Endodermal cell (in vitro differentiated cells): Measurements from ENCODE around the gene PPP1R26. TPM values are rescaled to one million over a fixed set of nuclear protein-coding genes. Genes with fewer than 3 reads are reported as not detected.
A peak's percentile ranks its signal among the peaks of the same experiment; 100 is the strongest.
"Not testable (repeated sequence)": the region's sequence is repeated elsewhere in the genome, so short reads cannot be mapped to it uniquely, and the experiment has no call there.

Experiments used
- DNase-seq: peaks from one replicate; pipeline ENCODE4 v3.0.0-alpha.2; 2017
- H3K27ac ChIP-seq: 2 replicates; pipeline ENCODE4 v1.5.1; 2013; ENCODE audit warnings: mild to moderate bottlenecking, low read depth, low read length, moderate library complexity
- H3K27me3 ChIP-seq: 2 replicates; pipeline ENCODE4 v1.6.1; 2013; ENCODE audit warnings: mild to moderate bottlenecking, low read length, moderate library complexity; ENCODE audit not compliant: insufficient read depth, control insufficient read depth, poor library complexity, severe bottlenecking
- H3K36me3 ChIP-seq: 2 replicates; pipeline ENCODE4 v1.7.0; 2013; ENCODE audit warnings: mild to moderate bottlenecking, low read length, moderate library complexity; ENCODE audit not compliant: control insufficient read depth, insufficient read depth
- H3K4me1 ChIP-seq: one replicate; pipeline ENCODE4 v1.7.0; 2013; ENCODE audit warnings: low read length; ENCODE audit not compliant: control insufficient read depth, insufficient read depth
- H3K4me3 ChIP-seq: 2 replicates; pipeline ENCODE4 v1.5.1; 2013; ENCODE audit warnings: mild to moderate bottlenecking, low read length, moderate library complexity
- H3K9ac ChIP-seq: 2 replicates; pipeline ENCODE4 v1.6.1; 2013; ENCODE audit warnings: mild to moderate bottlenecking, low read length, moderate library complexity; ENCODE audit not compliant: poor library complexity, severe bottlenecking; ENCODE audit errors: extremely low read depth
- H3K9me3 ChIP-seq: 2 replicates; pipeline ENCODE4 v1.6.1; 2013; ENCODE audit warnings: mild to moderate bottlenecking, low read length, moderate library complexity; ENCODE audit not compliant: control insufficient read depth
- H3K27ac Mint-ChIP-seq: 2 replicates; pipeline ENCODE4 v1.8.0; 2020; ENCODE audit warnings: mixed read lengths
- H3K27me3 Mint-ChIP-seq: 2 replicates; pipeline ENCODE4 v1.8.0; 2021; ENCODE audit warnings: mild to moderate bottlenecking, mixed read lengths; ENCODE audit not compliant: insufficient read depth
- H3K36me3 Mint-ChIP-seq: 2 replicates; pipeline ENCODE4 v1.8.0; 2020; ENCODE audit warnings: low read depth, mixed read lengths
- H3K4me1 Mint-ChIP-seq: 2 replicates; pipeline ENCODE4 v1.8.0; 2020; ENCODE audit warnings: mixed read lengths
- H3K4me3 Mint-ChIP-seq: 2 replicates; pipeline ENCODE4 v1.8.0; 2020; ENCODE audit warnings: mild to moderate bottlenecking, moderate library complexity, mixed read lengths
- H3K9me3 Mint-ChIP-seq: 2 replicates; pipeline ENCODE4 v1.8.0; 2020; ENCODE audit warnings: mild to moderate bottlenecking, mixed read lengths
- CTCF ChIP-seq: fragments of 200-600 bp; sonication (generic); conservative IDR thresholded peaks from 2 replicates; pipeline ENCODE4 v1.5.0; 2021; ENCODE audit warnings: antibody characterized with exemption, mild to moderate bottlenecking
- WGBS, 2 experiments: methylation state at CpG; one replicate each; pipeline versions ENCODE4 v1.1.5 to v1.1.7; 2013; ENCODE audit warnings: missing lambda C conversion rate in 2 of 2, mixed read lengths in 1 of 2; ENCODE audit not compliant: insufficient coverage in 1 of 2, insufficient read length in 1 of 2; 5-methylcytosine and 5-hydroxymethylcytosine counted together
- total RNA-seq, 2 donors: library from RNA; stranded (reverse); fragmentation: NEBNext Ultra II Directional in 1 of 2; extraction: Animal tissue kit (Norgen Biotek cat#: 25700) in 1 of 2; gene quantifications; 2 replicates in 1 of 2; 3 replicates in 1 of 2; pipeline ENCODE4 v1.2.1, GENCODE V29; 2021

PPP1R26 gene
- total RNA-seq, 2 donors from 2014 or later, result 43.2 to 54.5 TPM

GRCh38 chr9:135526730-135527571, 47.4 kb downstream of the PPP1R26 start:
- 84 to 89% methylated on average over 17 to 30 of the region's 30 CpGs for WGBS, 2 experiments
- H3K4me3 Mint-ChIP-seq, result no peak overlapping the region
- no peak overlapping the region for H3K9ac ChIP-seq

GRCh38 chr9:135528842-135529435, 49.4 kb downstream of the PPP1R26 start:
- H3K27me3 ChIP-seq, H3K9ac ChIP-seq, H3K4me1 Mint-ChIP-seq, H3K4me1 ChIP-seq, H3K4me3 ChIP-seq, H3K9me3 Mint-ChIP-seq, H3K4me3 Mint-ChIP-seq, H3K27me3 Mint-ChIP-seq, H3K36me3 ChIP-seq, H3K27ac Mint-ChIP-seq, H3K9me3 ChIP-seq, H3K36me3 Mint-ChIP-seq, H3K27ac ChIP-seq, DNase-seq: not testable (repeated sequence)
- 90 to 95% methylated on average over 7 to 10 of the region's 10 CpGs for whole genome bisulfite sequencing, 2 experiments

More at GRCh38 chr9:135526730-135527571, 47.4 kb downstream of the PPP1R26 start:
- Histone ChIP-seq H3K4me1 (no peaks in the 10 kb centered on the region), H3K27ac (no peak overlapping the region), H3K9me3 (no peaks in the 10 kb centered on the region), H3K27me3 (no peaks in the 10 kb centered on the region), H3K4me3 (no peak overlapping the region), H3K36me3 (no peaks in the 10 kb centered on the region)
- Mint-ChIP-seq H3K4me1 (peaks cover 5% of the 10 kb centered on the region), H3K36me3 (no peaks in the 10 kb centered on the region), H3K27me3 (no peaks in the 10 kb centered on the region), H3K9me3 (no peaks in the 10 kb centered on the region), H3K27ac (no peak overlapping the region)
- TF ChIP-seq CTCF, result peak; percentile 17
- DNase-seq, result peak; percentile 64

- WGBS, 2 experiments, result 85 to 92% methylated on average over 5 of the region's 5 CpGs
- DNase-seq, result peak; percentile 22
- no peak overlapping the region for H3K4me3 ChIP-seq
- no peaks in the 10 kb centered on the region for H3K9me3 ChIP-seq
- no peaks in the 10 kb centered on the region for H3K9me3 Mint-ChIP-seq
- no peaks in the 10 kb centered on the region for H3K4me1 ChIP-seq
- no peak overlapping the region for H3K4me3 Mint-ChIP-seq
- no peak overlapping the region for H3K27ac Mint-ChIP-seq
- H3K27me3 ChIP-seq, result no peaks in the 10 kb centered on the region
- H3K4me1 Mint-ChIP-seq, result peaks cover 5% of the 10 kb centered on the region
- H3K36me3 ChIP-seq, result no peaks in the 10 kb centered on the region
- no peaks in the 10 kb centered on the region for H3K27me3 Mint-ChIP-seq
- H3K36me3 Mint-ChIP-seq, result no peaks in the 10 kb centered on the region
- no peak for TF ChIP-seq CTCF
- H3K9ac ChIP-seq, result no peak overlapping the region
- H3K27ac ChIP-seq, result no peak overlapping the region
These were observed 50.6 kb downstream of the PPP1R26 start for GRCh38 chr9:135530146-135530545.
